Calu3 (cell line): Measurements from ENCODE around the gene STX8. TPM values are rescaled to one million over a fixed set of nuclear protein-coding genes. Genes with fewer than 3 reads are reported as not detected.

Experiments used
- BruUV-seq: library from RNA; stranded (reverse); fragments of 400-500 nt; replicated peaks from 2 replicates; lab custom pipeline; 2021; lab: Mats Ljungman, UMichigan
- CTCF ChIA-PET: fragments of 300-600 bp; sonication (Branson Sonifier 250); formaldehyde crosslinking; loops from one replicate; lab custom pipeline; 2022; ENCODE audit warnings: antibody characterized with exemption; lab: Charles Lee
- DNase-seq: peaks from one replicate; pipeline ENCODE4 v3.0.0; 2022
- H3K27ac Mint-ChIP-seq: one replicate; pipeline ENCODE4 v1.8.0; 2022; ENCODE audit warnings: mixed read lengths; ENCODE audit not compliant: unreplicated experiment
- H3K27me3 Mint-ChIP-seq: one replicate; pipeline ENCODE4 v1.8.0; 2022; ENCODE audit warnings: mixed read lengths; ENCODE audit not compliant: unreplicated experiment
- H3K36me3 Mint-ChIP-seq: one replicate; pipeline ENCODE4 v1.8.0; 2022; ENCODE audit warnings: mild to moderate bottlenecking, moderate library complexity, mixed read lengths; ENCODE audit not compliant: insufficient read depth, unreplicated experiment
- H3K4me1 Mint-ChIP-seq: one replicate; pipeline ENCODE4 v1.8.0; 2022; ENCODE audit warnings: mild to moderate bottlenecking, low read depth, mixed read lengths; ENCODE audit not compliant: unreplicated experiment
- H3K4me3 Mint-ChIP-seq: one replicate; pipeline ENCODE4 v1.8.0; 2022; ENCODE audit warnings: mild to moderate bottlenecking, low read depth, moderate library complexity, mixed read lengths; ENCODE audit not compliant: unreplicated experiment
- H3K9me3 Mint-ChIP-seq: one replicate; pipeline ENCODE4 v1.8.0; 2022; ENCODE audit warnings: low read depth, mixed read lengths; ENCODE audit not compliant: unreplicated experiment
- CTCF ChIP-seq: fragments of 200-600 bp; IDR thresholded peaks from one replicate; pipeline ENCODE4 v1.8.0; 2022; ENCODE audit warnings: antibody characterized with exemption; ENCODE audit not compliant: unreplicated experiment
- intact Hi-C: fragments of 100-400 bp; cut with micrococcal nuclease; formaldehyde crosslinking; loops from one replicate; pipeline ENCODE4 v1.10.0; 2022; ENCODE audit not compliant: unreplicated experiment
- total RNA-seq: library from RNA; stranded (reverse); gene quantifications from 2 replicates; pipeline ENCODE4 v1.2.3, GENCODE V29; 2022

The STX8 gene
- total RNA-seq, 1 experiment from 2014 or later, result 32.4 TPM

- no peak overlapping the region for H3K27ac Mint-ChIP-seq
- no TSS peak for BruUV-seq
- no peaks in the 10 kb centered on the region for H3K27me3 Mint-ChIP-seq
- no peak overlapping the region for H3K4me3 Mint-ChIP-seq
- DNase-seq, result no peak
- H3K36me3 Mint-ChIP-seq, result no peaks in the 10 kb centered on the region
- CTCF ChIA-PET, result no interaction called here
- H3K4me1 Mint-ChIP-seq, result no peaks in the 10 kb centered on the region
- no peaks in the 10 kb centered on the region for H3K9me3 Mint-ChIP-seq
- intact Hi-C loops, result no loop called here
- no peak for TF ChIP-seq CTCF
Measured at GRCh38 chr17:9249245-9249953, 326.2 kb downstream of the STX8 start.

GRCh38 chr17:9247401-9247938 lies 328.1 kb downstream of the STX8 start:
- H3K4me3 Mint-ChIP-seq, result no peak overlapping the region
- TF ChIP-seq CTCF, result no peak
- no peaks in the 10 kb centered on the region for H3K4me1 Mint-ChIP-seq
- intact Hi-C loops, result no loop called here
- DNase-seq, result no peak
- H3K36me3 Mint-ChIP-seq, result no peaks in the 10 kb centered on the region
- no peaks in the 10 kb centered on the region for H3K9me3 Mint-ChIP-seq
- BruUV-seq, result no TSS peak
- no peaks in the 10 kb centered on the region for H3K27me3 Mint-ChIP-seq
- CTCF ChIA-PET, result no interaction called here
- no peak overlapping the region for H3K27ac Mint-ChIP-seq

GRCh38 chr17:9244066-9245052 lies 331.3 kb downstream of the STX8 start:
- no peaks in the 10 kb centered on the region for H3K4me1 Mint-ChIP-seq
- H3K36me3 Mint-ChIP-seq, result no peaks in the 10 kb centered on the region
- no peaks in the 10 kb centered on the region for H3K9me3 Mint-ChIP-seq
- H3K27ac Mint-ChIP-seq, result no peak overlapping the region
- no peak for TF ChIP-seq CTCF
- no peaks in the 10 kb centered on the region for H3K27me3 Mint-ChIP-seq
- DNase-seq, result no peak
- no TSS peak for BruUV-seq
- H3K4me3 Mint-ChIP-seq, result no peak overlapping the region
- CTCF ChIA-PET, result no interaction called here
- intact Hi-C loops, result no loop called here

- CTCF ChIA-PET, result no interaction called here
Measured at GRCh38 chr17:9242983-9243382, 332.6 kb downstream of the STX8 start.

More at GRCh38 chr17:9242983-9243382, 332.6 kb downstream of the STX8 start:
- H3K27ac Mint-ChIP-seq, result no peak overlapping the region
- H3K4me3 Mint-ChIP-seq, result no peak overlapping the region
- no peaks in the 10 kb centered on the region for H3K27me3 Mint-ChIP-seq
- no TSS peak for BruUV-seq
- H3K36me3 Mint-ChIP-seq, result no peaks in the 10 kb centered on the region
- H3K4me1 Mint-ChIP-seq, result no peaks in the 10 kb centered on the region
- intact Hi-C loops, result no loop called here
- DNase-seq, result no peak
- TF ChIP-seq CTCF, result no peak
- no peaks in the 10 kb centered on the region for H3K9me3 Mint-ChIP-seq
